ENCODE data around the gene KRT36. TPM values are rescaled to one million over a fixed set of nuclear protein-coding genes. Genes with fewer than 3 reads are reported as not detected.

KRT36 gene
- total RNA-seq, 1 donor: not detected

DNA sequence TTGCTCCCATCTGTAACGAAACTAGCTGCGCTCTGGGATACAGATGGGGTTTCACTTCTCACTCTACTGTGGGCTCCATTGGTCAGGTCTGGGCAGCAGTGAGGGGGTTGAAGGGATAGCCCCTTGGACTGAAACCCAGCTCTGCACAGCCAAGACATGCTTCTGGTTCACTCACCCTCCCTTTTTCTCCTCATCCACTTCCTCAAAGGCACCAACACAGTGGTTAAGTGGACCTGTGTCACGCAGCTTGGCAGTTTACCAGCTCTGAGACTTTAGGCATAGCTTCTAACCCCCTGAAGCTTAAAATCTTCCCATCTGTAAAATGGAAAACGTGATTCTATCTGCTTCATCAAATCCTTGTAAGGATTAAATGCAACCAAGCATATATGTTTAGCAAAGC, 37.4 kb downstream of the KRT36 start:
- Histone ChIP-seq H3K9me3 (ENCODE audit: low read depth, low read length) (no peaks in the 10 kb centered on the region), H3K4me1 (ENCODE audit: insufficient read depth, low read length) (no peaks in the 10 kb centered on the region), H3K4me3 (ENCODE audit: low read length) (no peak overlapping the region), H3K27me3 (ENCODE audit: insufficient read depth, low read length) (no peaks in the 10 kb centered on the region)

- Histone ChIP-seq H3K4me1 (ENCODE audit: insufficient read depth, low read length) (no peaks in the 10 kb centered on the region), H3K9me3 (ENCODE audit: low read depth, low read length) (no peaks in the 10 kb centered on the region), H3K4me3 (ENCODE audit: low read length) (no peak overlapping the region), H3K27me3 (ENCODE audit: insufficient read depth, low read length) (no peaks in the 10 kb centered on the region)
Measured at GRCh38 chr17:41451154-41451728, 38.5 kb downstream of the KRT36 start.

DNA sequence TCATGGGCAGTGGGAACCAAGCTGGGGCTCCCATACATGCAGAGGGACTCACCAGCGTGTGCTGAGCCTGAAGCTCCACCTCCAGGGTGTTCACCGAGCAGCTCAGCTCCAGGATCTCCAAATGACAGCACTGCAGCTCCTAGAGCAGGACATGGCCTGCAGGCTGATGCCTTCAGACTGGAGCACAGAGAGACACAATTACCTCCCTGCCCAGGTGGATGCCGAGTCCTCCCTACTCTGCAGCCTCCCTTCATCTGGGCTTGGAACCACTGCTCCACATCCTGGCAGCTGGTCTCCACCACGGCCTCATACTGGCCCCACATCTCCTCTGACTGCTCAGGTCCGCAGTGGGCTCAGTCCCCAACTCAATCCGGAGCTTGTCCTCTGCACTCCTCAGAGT, 40.7 kb downstream of the KRT36 start:
- Histone ChIP-seq H3K4me3 (ENCODE audit: low read length) (no peak overlapping the region), H3K27me3 (ENCODE audit: insufficient read depth, low read length) (no peaks in the 10 kb centered on the region), H3K9me3 (ENCODE audit: low read depth, low read length) (no peaks in the 10 kb centered on the region), H3K4me1 (ENCODE audit: insufficient read depth, low read length) (no peaks in the 10 kb centered on the region)

GRCh38 chr17:41448506-41448905, 41.2 kb downstream of the KRT36 start:
- no peak overlapping the region for H3K4me3 ChIP-seq (ENCODE audit: low read length)
- H3K9me3 ChIP-seq (ENCODE audit: low read depth, low read length): no peaks in the 10 kb centered on the region
- H3K4me1 ChIP-seq (ENCODE audit: insufficient read depth, low read length): no peaks in the 10 kb centered on the region
- no peaks in the 10 kb centered on the region for H3K27me3 ChIP-seq (ENCODE audit: insufficient read depth, low read length)

DNA sequence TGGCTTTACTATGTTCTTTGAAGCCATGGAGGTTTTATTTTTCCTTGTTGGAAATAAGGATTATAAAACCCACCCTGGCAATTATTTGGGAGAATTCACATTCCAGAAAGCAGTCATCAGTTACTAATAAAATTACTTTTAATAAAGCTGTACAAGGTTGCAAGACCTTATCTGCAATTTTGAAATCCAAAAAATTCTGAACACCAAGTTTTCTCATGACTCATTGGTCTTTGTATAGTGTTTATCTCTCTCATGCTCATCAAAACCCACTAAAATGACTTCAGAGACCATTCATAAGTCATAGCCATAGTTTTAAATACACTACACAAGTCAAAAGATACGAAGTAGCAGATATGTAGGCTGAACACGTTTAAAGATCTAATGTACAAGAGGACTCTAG, 42.9 kb downstream of the KRT36 start:
- Histone ChIP-seq H3K27me3 (ENCODE audit: insufficient read depth, low read length) (no peaks in the 10 kb centered on the region), H3K9me3 (ENCODE audit: low read depth, low read length) (no peaks in the 10 kb centered on the region), H3K4me1 (ENCODE audit: insufficient read depth, low read length) (no peaks in the 10 kb centered on the region), H3K4me3 (ENCODE audit: low read length) (no peak overlapping the region)

GRCh38 chr17:41444640-41445039, 45.1 kb downstream of the KRT36 start:
- no peak overlapping the region for H3K4me3 ChIP-seq (ENCODE audit: low read length)
- no peaks in the 10 kb centered on the region for H3K27me3 ChIP-seq (ENCODE audit: insufficient read depth, low read length)
- no peaks in the 10 kb centered on the region for H3K4me1 ChIP-seq (ENCODE audit: insufficient read depth, low read length)
- no peaks in the 10 kb centered on the region for H3K9me3 ChIP-seq (ENCODE audit: low read depth, low read length)

DNA sequence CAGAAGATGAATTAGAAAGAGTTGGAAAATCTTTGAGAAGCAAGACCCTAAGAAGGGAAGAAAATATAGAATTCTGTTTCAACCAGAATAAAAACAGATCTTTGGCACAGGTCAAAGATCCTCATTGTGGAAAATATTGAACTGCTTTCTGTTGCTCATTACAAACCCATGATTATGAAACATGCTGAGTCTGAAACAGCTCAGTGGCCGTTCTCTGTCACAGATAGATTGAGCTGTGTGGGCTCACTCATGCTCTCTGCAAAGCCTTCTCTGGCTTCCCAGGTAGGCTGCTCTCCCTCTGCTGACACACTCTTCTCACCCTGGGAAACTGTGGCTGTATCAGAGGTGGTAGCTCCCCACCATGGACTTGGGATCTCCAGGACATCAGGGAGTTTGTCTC, 45.5 kb downstream of the KRT36 start:
- Histone ChIP-seq H3K9me3 (ENCODE audit: low read depth, low read length) (no peaks in the 10 kb centered on the region), H3K27me3 (ENCODE audit: insufficient read depth, low read length) (no peaks in the 10 kb centered on the region), H3K4me1 (ENCODE audit: insufficient read depth, low read length) (peaks cover 4% of the 10 kb centered on the region), H3K4me3 (ENCODE audit: low read length) (no peak overlapping the region)

- Histone ChIP-seq H3K4me3 (ENCODE audit: low read length) (no peak overlapping the region), H3K9me3 (ENCODE audit: low read depth, low read length) (no peaks in the 10 kb centered on the region), H3K4me1 (ENCODE audit: insufficient read depth, low read length) (peaks cover 9% of the 10 kb centered on the region), H3K27me3 (ENCODE audit: insufficient read depth, low read length) (no peaks in the 10 kb centered on the region)
Measured at GRCh38 chr17:41442739-41443138, 47.0 kb downstream of the KRT36 start.

GRCh38 chr17:41440531-41441033, 49.1 kb downstream of the KRT36 start, which contains the start of gene KRT38:
Gene KRT38, minus strand, starts transcription at chr17:41440983. Its CDS starts 62 bp downstream, at chr17:41440921.
- Histone ChIP-seq H3K9me3 (ENCODE audit: low read depth, low read length) (no peaks in the 10 kb centered on the region), H3K4me1 (ENCODE audit: insufficient read depth, low read length) (peaks cover 9% of the 10 kb centered on the region), H3K27me3 (ENCODE audit: insufficient read depth, low read length) (no peaks in the 10 kb centered on the region), H3K4me3 (ENCODE audit: low read length) (no peak within 1 kb of the TSS)

GRCh38 chr17:41439375-41439774, 50.3 kb downstream of the KRT36 start:
- Histone ChIP-seq H3K4me1 (ENCODE audit: insufficient read depth, low read length) (peaks cover 9% of the 10 kb centered on the region), H3K9me3 (ENCODE audit: low read depth, low read length) (no peaks in the 10 kb centered on the region), H3K27me3 (ENCODE audit: insufficient read depth, low read length) (no peaks in the 10 kb centered on the region), H3K4me3 (ENCODE audit: low read length) (no peak overlapping the region)

- H3K9me3 ChIP-seq (ENCODE audit: low read depth, low read length): no peaks in the 10 kb centered on the region
Measured at GRCh38 chr17:41437769-41438168, 51.9 kb downstream of the KRT36 start.

DNA sequence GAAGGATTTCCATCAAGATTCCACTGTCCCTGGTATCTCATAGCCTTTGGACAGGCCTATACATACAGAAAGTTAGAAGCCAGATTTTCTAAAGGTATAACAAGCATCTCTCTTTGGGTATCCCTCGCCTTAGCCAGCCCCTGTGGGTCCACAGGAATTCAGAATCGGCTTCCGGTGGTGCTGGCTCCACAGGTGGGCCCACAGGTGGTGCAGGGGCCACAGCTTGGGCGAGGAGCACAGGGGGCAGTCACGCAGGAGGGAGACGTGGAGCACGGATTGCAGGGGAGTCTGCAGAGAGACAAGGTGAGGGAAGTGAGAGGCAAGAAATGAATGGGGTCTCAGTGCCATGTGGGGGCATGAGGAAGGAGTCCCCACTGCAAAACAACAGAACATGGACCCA, 52.5 kb downstream of the KRT36 start:
- H3K4me1 ChIP-seq (ENCODE audit: insufficient read depth, low read length): peaks cover 9% of the 10 kb centered on the region
- no peak overlapping the region for H3K4me3 ChIP-seq (ENCODE audit: low read length)
- H3K9me3 ChIP-seq (ENCODE audit: low read depth, low read length): no peaks in the 10 kb centered on the region
- no peaks in the 10 kb centered on the region for H3K27me3 ChIP-seq (ENCODE audit: insufficient read depth, low read length)

More at GRCh38 chr17:41437769-41438168, 51.9 kb downstream of the KRT36 start:
- no peak overlapping the region for H3K4me3 ChIP-seq (ENCODE audit: low read length)
- peaks cover 9% of the 10 kb centered on the region for H3K4me1 ChIP-seq (ENCODE audit: insufficient read depth, low read length)
- H3K27me3 ChIP-seq (ENCODE audit: insufficient read depth, low read length): no peaks in the 10 kb centered on the region

Other genes with a start within 250 kb of the KRT36 start
- gene KRTAP9-4, start 240.2 kb downstream of the KRT36 start, total RNA-seq: not detected
- not detected for gene KRTAP9-9, start 234.5 kb downstream of the KRT36 start, total RNA-seq
- not detected for gene KRTAP9-6, start 224.5 kb downstream of the KRT36 start, total RNA-seq
- not detected for gene KRTAP9-7, start 214.2 kb downstream of the KRT36 start, total RNA-seq
- not detected for gene KRTAP29-1, start 187.1 kb downstream of the KRT36 start, total RNA-seq
- gene KRTAP16-1, start 180.6 kb downstream of the KRT36 start, total RNA-seq: 0.21 TPM
- gene KRTAP17-1, start 174.2 kb downstream of the KRT36 start, total RNA-seq: not detected
- not detected for gene KRT33A, start 139.1 kb downstream of the KRT36 start, total RNA-seq
- not detected for gene KRT33B, start 120.1 kb downstream of the KRT36 start, total RNA-seq
- 0.10 TPM for gene KRT34, start 107.6 kb downstream of the KRT36 start, total RNA-seq
- not detected for gene KRT31, start 92.3 kb downstream of the KRT36 start, total RNA-seq
- gene KRT37, start 65.3 kb downstream of the KRT36 start, total RNA-seq: not detected
- gene KRT38, start 48.9 kb downstream of the KRT36 start, total RNA-seq: not detected
- not detected for gene KRT32, start 22.5 kb downstream of the KRT36 start, total RNA-seq
- not detected for gene KRT35, start 8.8 kb downstream of the KRT36 start, total RNA-seq
- 0.73 TPM for gene KRT13, start 15.7 kb upstream of the KRT36 start, total RNA-seq
- not detected for gene KRT15, start 29.0 kb upstream of the KRT36 start, total RNA-seq
- gene KRT19, start 38.4 kb upstream of the KRT36 start, total RNA-seq: 0.21 TPM
- gene KRT9, start 82.1 kb upstream of the KRT36 start, total RNA-seq: 0.10 TPM
- gene KRT14, start 97.0 kb upstream of the KRT36 start, total RNA-seq: not detected
- not detected for gene KRT16, start 122.9 kb upstream of the KRT36 start, total RNA-seq
- gene KRT17, start 134.7 kb upstream of the KRT36 start, total RNA-seq: 0.42 TPM
- 719 TPM for gene EIF1, start 199.0 kb upstream of the KRT36 start, total RNA-seq
- not detected for gene GAST, start 222.4 kb upstream of the KRT36 start, total RNA-seq
- gene HAP1, start 244.7 kb upstream of the KRT36 start, total RNA-seq: not detected

All from mononuclear cell (primary cell).